ENCODE results near the gene TNFSF9. TPM values are rescaled to one million over a fixed set of nuclear protein-coding genes. Genes with fewer than 3 reads are reported as not detected.

Gene TNFSF9
- total RNA-seq, 2 experiments from 2014 or later: 3.0 to 3.1 TPM

DNA sequence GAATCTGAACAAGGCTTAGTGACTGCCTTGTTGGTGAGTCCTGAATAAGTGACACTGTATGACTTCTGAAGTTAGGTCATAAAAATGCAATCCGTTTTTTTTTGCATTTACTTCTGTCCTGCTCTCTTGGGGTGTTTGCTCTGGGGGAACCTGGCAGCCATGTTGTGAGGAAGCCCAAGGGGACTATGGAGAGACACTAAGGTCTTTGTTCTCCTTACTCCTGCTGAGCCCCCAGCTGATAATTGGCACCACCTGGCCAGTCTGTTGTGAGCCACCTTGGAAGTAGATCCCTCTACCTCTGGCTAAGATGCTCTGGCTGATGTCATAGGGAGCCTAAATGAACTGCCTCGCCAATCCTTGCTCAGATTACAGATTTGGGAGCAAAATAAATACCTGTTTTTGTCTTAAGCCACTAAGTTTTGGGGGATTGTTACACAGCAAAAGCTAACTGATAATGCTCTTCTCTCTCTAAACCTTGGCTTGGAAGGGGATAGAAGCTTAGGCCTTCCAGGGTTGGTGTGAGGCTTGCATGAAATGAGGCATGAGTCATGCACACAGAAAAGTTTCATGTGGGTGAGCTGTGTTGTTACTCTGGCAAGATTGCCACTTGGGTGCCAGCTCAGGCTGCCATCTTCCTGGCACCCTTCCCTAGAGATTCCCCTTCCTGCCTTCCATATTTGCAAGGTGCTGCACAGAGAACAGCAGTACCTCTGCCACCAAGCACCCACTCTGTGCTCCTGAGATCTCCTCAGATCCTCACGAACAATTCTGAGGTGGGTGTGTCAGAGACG, 38.8 kb upstream of the TNFSF9 start:
- DNase-seq (no peak), ATAC-seq (no peak)
- Mint-ChIP-seq H3K4me1 (ENCODE audit: low read depth) (peaks cover 12% of the 10 kb centered on the region), H3K4me3 (no peak overlapping the region), H3K27me3 (no peaks in the 10 kb centered on the region), H3K36me3 (ENCODE audit: low read depth) (peaks cover 2% of the 10 kb centered on the region), H3K9me3 (peaks cover 8% of the 10 kb centered on the region), H3K27ac (no peak overlapping the region)
- POLR2A ChIA-PET: interaction anchor here (1.1 to 1.4 kb wide), 2 partner anchors 10 to 11 kb away, joined by 4 to 8 read pairs; partner anchors contain the start of genes DENND1C and TUBB4A
- intact Hi-C loops (cut with micrococcal nuclease): no loop called here
- CTCF ChIA-PET: interaction anchor here (1.4 to 2.0 kb wide), 2 partner anchors 11 to 372 kb away, joined by 4 to 8 read pairs; partner anchors contain the start of gene DENND1C
- TF ChIP-seq, protein P1, sequence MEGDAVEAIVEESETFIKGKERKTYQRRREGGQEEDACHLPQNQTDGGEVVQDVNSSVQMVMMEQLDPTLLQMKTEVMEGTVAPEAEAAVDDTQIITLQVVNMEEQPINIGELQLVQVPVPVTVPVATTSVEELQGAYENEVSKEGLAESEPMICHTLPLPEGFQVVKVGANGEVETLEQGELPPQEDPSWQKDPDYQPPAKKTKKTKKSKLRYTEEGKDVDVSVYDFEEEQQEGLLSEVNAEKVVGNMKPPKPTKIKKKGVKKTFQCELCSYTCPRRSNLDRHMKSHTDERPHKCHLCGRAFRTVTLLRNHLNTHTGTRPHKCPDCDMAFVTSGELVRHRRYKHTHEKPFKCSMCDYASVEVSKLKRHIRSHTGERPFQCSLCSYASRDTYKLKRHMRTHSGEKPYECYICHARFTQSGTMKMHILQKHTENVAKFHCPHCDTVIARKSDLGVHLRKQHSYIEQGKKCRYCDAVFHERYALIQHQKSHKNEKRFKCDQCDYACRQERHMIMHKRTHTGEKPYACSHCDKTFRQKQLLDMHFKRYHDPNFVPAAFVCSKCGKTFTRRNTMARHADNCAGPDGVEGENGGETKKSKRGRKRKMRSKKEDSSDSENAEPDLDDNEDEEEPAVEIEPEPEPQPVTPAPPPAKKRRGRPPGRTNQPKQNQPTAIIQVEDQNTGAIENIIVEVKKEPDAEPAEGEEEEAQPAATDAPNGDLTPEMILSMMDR (IDR thresholded peaks at IDR 0.05): no peak

GRCh38 chr19:6494438-6495036, 36.3 kb upstream of the TNFSF9 start:
- no peak for ATAC-seq
- CTCF ChIA-PET: no interaction called here

GRCh38 chr19:6495947-6496346, 34.9 kb upstream of the TNFSF9 start:
- DNase-seq: no peak
- Mint-ChIP-seq H3K36me3 (ENCODE audit: low read depth) (peaks cover 2% of the 10 kb centered on the region), H3K27ac (no peak overlapping the region), H3K4me3 (no peak overlapping the region), H3K27me3 (no peaks in the 10 kb centered on the region), H3K4me1 (ENCODE audit: low read depth) (peaks cover 5% of the 10 kb centered on the region), H3K9me3 (peaks cover 8% of the 10 kb centered on the region)
- no peak for ATAC-seq
- ChIA-PET CTCF (interaction anchor here (0.6 kb wide), 1 partner anchor 21 kb away, joined by 3 read pairs; no protein-coding TSS in a partner anchor), POLR2A (interaction anchor here (1.7 kb wide), 1 partner anchor 14 kb away, joined by 5 read pairs; the partner anchor contains the start of gene DENND1C)
- intact Hi-C loops (cut with micrococcal nuclease): no loop called here
- TF ChIP-seq, protein P1 (IDR thresholded peaks at IDR 0.05): no peak

More at GRCh38 chr19:6494438-6495036, 36.3 kb upstream of the TNFSF9 start:
- no peak overlapping the region for H3K4me3 Mint-ChIP-seq
- H3K27ac Mint-ChIP-seq: no peak overlapping the region
- H3K9me3 Mint-ChIP-seq: peaks cover 8% of the 10 kb centered on the region
- intact Hi-C loops (cut with micrococcal nuclease): no loop called here
- H3K27me3 Mint-ChIP-seq: no peaks in the 10 kb centered on the region
- peaks cover 2% of the 10 kb centered on the region for H3K36me3 Mint-ChIP-seq (ENCODE audit: low read depth)
- POLR2A ChIA-PET: interaction anchor here (1.7 kb wide), 1 partner anchor 13 kb away, joined by 5 read pairs; the partner anchor contains the start of gene DENND1C
- DNase-seq: no peak
- H3K4me1 Mint-ChIP-seq (ENCODE audit: low read depth): peaks cover 8% of the 10 kb centered on the region
- TF ChIP-seq, protein P1 (IDR thresholded peaks at IDR 0.05): no peak

- Mint-ChIP-seq H3K4me3 (no peak overlapping the region), H3K27me3 (peaks cover 3% of the 10 kb centered on the region), H3K4me1 (ENCODE audit: low read depth) (peaks cover 8% of the 10 kb centered on the region), H3K36me3 (ENCODE audit: low read depth) (no peaks in the 10 kb centered on the region), H3K27ac (no peak overlapping the region), H3K9me3 (no peaks in the 10 kb centered on the region)
- DNase-seq (no peak), ATAC-seq (no peak)
- POLR2A ChIA-PET: no interaction called here
- intact Hi-C loops (cut with micrococcal nuclease): no loop called here
- CTCF ChIA-PET: no interaction called here
- TF ChIP-seq, protein P1 (IDR thresholded peaks at IDR 0.05): no peak
These were observed 32.4 kb upstream of the TNFSF9 start for GRCh38 chr19:6498294-6499036.
